Cardiac muscle cell (in vitro differentiated cells and primary cell): Measurements from ENCODE around the gene HERC4. TPM values are rescaled to one million over a fixed set of nuclear protein-coding genes. Genes with fewer than 3 reads are reported as not detected.

Experiments used
- DNase-seq, 2 donors: peaks; one replicate each; pipeline versions ENCODE4 v3.0.0 to v3.0.0-alpha.2; 2010 to 2017; ENCODE audit warnings: low read depth in 1 of 2, low spot score in 1 of 2
- H3K27ac ChIP-seq: fragments of 200-600 bp; sonication (generic); 2 replicates; pipeline ENCODE4 v1.5.1; 2016
- H3K27me3 ChIP-seq: fragments of 200-600 bp; sonication (generic); 2 replicates; pipeline ENCODE4 v1.6.0; 2016; ENCODE audit warnings: control low read depth
- H3K36me3 ChIP-seq: fragments of 200-600 bp; sonication (generic); 2 replicates; pipeline ENCODE4 v1.5.1; 2016; ENCODE audit warnings: control low read depth
- H3K4me1 ChIP-seq: fragments of 200-600 bp; sonication (generic); 2 replicates; pipeline ENCODE4 v1.8.1; 2017; ENCODE audit warnings: low read depth, mild to moderate bottlenecking, mixed run types
- H3K4me3 ChIP-seq: fragments of 200-600 bp; sonication (generic); 2 replicates; pipeline ENCODE4 v1.5.1; 2016; ENCODE audit warnings: mild to moderate bottlenecking
- H3K9me3 ChIP-seq: fragments of 200-600 bp; sonication (generic); 2 replicates; pipeline ENCODE4 v1.5.1; 2017; ENCODE audit warnings: low read depth, mild to moderate bottlenecking, control low read depth
- polyA plus RNA-seq: library from polyadenylated mRNA; unstranded; fragments of >200 nt; fragmentation: Nextera tagmentation; extraction: Ambion mirVana; gene quantifications from 2 replicates; pipeline ENCODE4 v1.2.1, GENCODE V29; 2016
- total RNA-seq: library from RNA; depleted of rRNA; stranded (reverse); fragments of >200 nt; gene quantifications from 2 replicates; pipeline ENCODE4 v1.2.3, GENCODE V29; 2016
- TF ChIP-seq, protein P1 (sequence below): IDR thresholded peaks from 2 replicates; pipeline ENCODE4 v1.5.1; 2012; ENCODE audit warnings: low read depth, mild to moderate bottlenecking, low read length

Gene HERC4
- total and polyA plus RNA-seq, 2 experiments from 2014 or later = 35.1 to 38.7 TPM

DNA sequence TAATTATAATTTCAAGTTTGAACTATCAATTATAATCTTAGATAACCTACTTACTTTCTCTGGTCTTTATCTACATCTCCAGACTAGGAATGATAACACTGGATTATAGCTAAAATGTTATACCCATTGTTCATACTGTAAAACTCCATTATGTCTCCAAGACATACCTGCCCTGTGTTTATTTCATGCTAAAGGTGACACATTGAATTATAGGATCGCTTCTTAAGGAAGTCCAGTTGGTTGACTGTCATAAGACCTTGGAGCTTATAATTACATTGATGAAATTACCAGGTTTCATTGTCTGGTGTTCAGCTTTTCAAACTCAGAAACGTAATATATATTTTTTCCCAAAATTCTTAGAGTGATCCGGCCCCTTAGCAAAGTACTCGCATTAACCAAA is 15.5 kb upstream of the HERC4 start:
- Histone ChIP-seq H3K36me3 (no peaks in the 10 kb centered on the region), H3K27ac (no peak overlapping the region), H3K27me3 (no peaks in the 10 kb centered on the region), H3K4me3 (no peak overlapping the region), H3K4me1 (no peaks in the 10 kb centered on the region), H3K9me3 (no peaks in the 10 kb centered on the region)
- DNase-seq = no peak
- TF ChIP-seq, protein P1, sequence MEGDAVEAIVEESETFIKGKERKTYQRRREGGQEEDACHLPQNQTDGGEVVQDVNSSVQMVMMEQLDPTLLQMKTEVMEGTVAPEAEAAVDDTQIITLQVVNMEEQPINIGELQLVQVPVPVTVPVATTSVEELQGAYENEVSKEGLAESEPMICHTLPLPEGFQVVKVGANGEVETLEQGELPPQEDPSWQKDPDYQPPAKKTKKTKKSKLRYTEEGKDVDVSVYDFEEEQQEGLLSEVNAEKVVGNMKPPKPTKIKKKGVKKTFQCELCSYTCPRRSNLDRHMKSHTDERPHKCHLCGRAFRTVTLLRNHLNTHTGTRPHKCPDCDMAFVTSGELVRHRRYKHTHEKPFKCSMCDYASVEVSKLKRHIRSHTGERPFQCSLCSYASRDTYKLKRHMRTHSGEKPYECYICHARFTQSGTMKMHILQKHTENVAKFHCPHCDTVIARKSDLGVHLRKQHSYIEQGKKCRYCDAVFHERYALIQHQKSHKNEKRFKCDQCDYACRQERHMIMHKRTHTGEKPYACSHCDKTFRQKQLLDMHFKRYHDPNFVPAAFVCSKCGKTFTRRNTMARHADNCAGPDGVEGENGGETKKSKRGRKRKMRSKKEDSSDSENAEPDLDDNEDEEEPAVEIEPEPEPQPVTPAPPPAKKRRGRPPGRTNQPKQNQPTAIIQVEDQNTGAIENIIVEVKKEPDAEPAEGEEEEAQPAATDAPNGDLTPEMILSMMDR = no peak

DNA sequence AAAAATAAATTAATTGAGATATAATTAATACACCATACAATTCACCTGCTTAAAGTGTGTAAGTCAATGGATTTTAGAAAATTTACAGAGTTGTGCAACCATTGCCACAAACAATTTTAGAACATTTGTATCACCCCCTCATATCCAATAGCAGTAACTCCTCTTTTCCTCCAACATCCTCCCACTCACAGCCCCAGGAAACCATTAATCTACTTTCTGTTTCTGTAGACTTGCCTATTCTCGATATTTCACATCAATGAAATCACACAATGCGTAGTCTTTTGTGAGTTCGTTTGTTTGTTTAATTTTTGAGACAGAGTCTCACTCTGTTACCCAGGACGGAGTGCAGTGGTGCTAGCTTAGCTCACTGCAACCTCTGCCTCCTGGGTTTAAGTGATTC is 13.7 kb upstream of the HERC4 start:
- Histone ChIP-seq H3K4me1 (no peaks in the 10 kb centered on the region), H3K36me3 (no peaks in the 10 kb centered on the region), H3K9me3 (no peaks in the 10 kb centered on the region), H3K4me3 (no peak overlapping the region), H3K27me3 (no peaks in the 10 kb centered on the region), H3K27ac (no peak overlapping the region)
- peak in 1 of 2 donors; percentile 46 for DNase-seq
- TF ChIP-seq, protein P1 = no peak

GRCh38 chr10:68087685-68088401 is 12.8 kb upstream of the HERC4 start:
- H3K4me3 ChIP-seq = no peak overlapping the region
- no peaks in the 10 kb centered on the region for H3K36me3 ChIP-seq
- H3K27ac ChIP-seq = no peak overlapping the region
- no peaks in the 10 kb centered on the region for H3K9me3 ChIP-seq
- no peak for DNase-seq
- no peaks in the 10 kb centered on the region for H3K27me3 ChIP-seq
- TF ChIP-seq, protein P1 = no peak
- H3K4me1 ChIP-seq = no peaks in the 10 kb centered on the region

DNA sequence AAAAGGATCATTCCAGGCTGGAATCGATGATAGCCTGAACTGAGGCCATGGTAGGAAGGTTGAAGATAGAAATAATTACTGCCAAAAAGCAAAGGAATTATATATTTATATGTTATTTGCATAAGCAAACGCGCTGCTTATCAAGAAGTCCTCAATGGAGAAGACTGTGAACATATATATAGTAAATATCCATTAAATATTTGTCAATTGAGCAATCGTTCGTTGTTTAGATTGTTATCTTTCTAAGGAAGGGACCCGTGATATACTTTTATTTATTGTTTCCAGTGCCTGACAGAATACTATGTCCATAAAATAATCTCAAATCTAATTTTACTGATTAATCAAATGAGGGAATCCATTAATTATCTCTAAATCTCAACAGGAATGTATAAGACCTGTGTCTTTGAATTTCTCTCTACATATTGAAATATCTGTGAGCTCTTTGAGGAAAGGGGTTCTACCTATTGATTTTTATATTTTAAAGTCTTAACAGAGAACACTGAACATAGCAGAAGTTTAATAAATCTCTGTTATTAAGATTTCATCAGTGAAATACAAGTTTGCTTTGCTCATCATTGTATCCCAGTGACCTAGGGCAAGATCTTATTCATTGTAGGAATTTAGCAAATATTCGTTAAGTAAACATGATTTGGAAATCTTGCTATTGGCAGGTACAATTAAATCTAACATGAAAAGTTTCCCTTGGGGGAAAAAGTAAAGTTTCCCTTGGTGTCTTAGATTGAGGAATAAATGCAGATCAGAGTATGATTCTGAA is 12.0 kb upstream of the HERC4 start:
- H3K9me3 ChIP-seq = no peaks in the 10 kb centered on the region
- H3K27me3 ChIP-seq = no peaks in the 10 kb centered on the region
- H3K4me3 ChIP-seq = no peak overlapping the region
- H3K4me1 ChIP-seq = no peaks in the 10 kb centered on the region
- TF ChIP-seq, protein P1 = no peak
- DNase-seq = no peak
- H3K27ac ChIP-seq = no peak overlapping the region
- H3K36me3 ChIP-seq = no peaks in the 10 kb centered on the region

- TF ChIP-seq, protein P1 = no peak
- H3K4me3 ChIP-seq = no peak overlapping the region
- H3K4me1 ChIP-seq = no peaks in the 10 kb centered on the region
- H3K27me3 ChIP-seq = no peaks in the 10 kb centered on the region
- DNase-seq = no peak
- no peak overlapping the region for H3K27ac ChIP-seq
- H3K36me3 ChIP-seq = no peaks in the 10 kb centered on the region
- no peaks in the 10 kb centered on the region for H3K9me3 ChIP-seq
These were observed 10.9 kb upstream of the HERC4 start for GRCh38 chr10:68086011-68086410.
